Measurements from ENCODE around the gene CTBS.

GRCh38 chr1:84570436-84571149, 3.6 kb downstream of the CTBS start:
- no peak for TF ChIP-seq CTCF (IDR thresholded peaks at IDR 0.05)
- no peak for TF ChIP-seq POLR2A (IDR thresholded peaks at IDR 0.05)
